GM12878 (cell line): ENCODE measurements around the gene ABHD11.

Source experiments
- ATF2 ChIP-seq: IDR thresholded peaks from 2 replicates; pipeline ENCODE4 v1.6.1; 2012; ENCODE audit warnings: low read length, inconsistent platforms
- BCLAF1 ChIP-seq: fragments of 450-650 bp; IDR thresholded peaks from 2 replicates; pipeline ENCODE4 v1.6.1; 2017; ENCODE audit warnings: antibody characterized with exemption, mild to moderate bottlenecking, moderate library complexity
- BRCA1 ChIP-seq: IDR thresholded peaks from 2 replicates; pipeline ENCODE4 v1.6.1; 2011; ENCODE audit warnings: low read depth, low read length, improper control_type of control experiment
- CTCF ChIP-seq, 3 experiments: IDR thresholded peaks in 2 of 3; conservative IDR thresholded peaks in 1 of 3; 2 replicates each; pipeline ENCODE4 v1.5.1; 2011; ENCODE audit warnings: low read depth in 3 of 3, low read length in 3 of 3, mild to moderate bottlenecking in 3 of 3, control low read depth in 2 of 3, moderate library complexity in 2 of 3, inconsistent platforms in 1 of 3, mixed read lengths in 1 of 3; ENCODE audit not compliant: control insufficient read depth in 2 of 3, insufficient read depth in 1 of 3; ENCODE audit errors: extremely low read depth in 1 of 3
- EZH2 ChIP-seq: IDR thresholded peaks from 2 replicates; pipeline ENCODE4 v1.6.1; 2012; ENCODE audit warnings: low read depth, mild to moderate bottlenecking, control low read depth, inconsistent platforms, low read length, borderline replicate concordance; ENCODE audit not compliant: control insufficient read depth
- FOS ChIP-seq: IDR thresholded peaks from 3 replicates; pipeline ENCODE4 v1.6.1; 2011; ENCODE audit warnings: borderline replicate concordance; ENCODE audit not compliant: insufficient read length; ENCODE audit errors: extremely low read depth
- MXI1 ChIP-seq: fragments of 150-350 bp; IDR thresholded peaks from 2 replicates; pipeline ENCODE4 v1.6.1; 2011; ENCODE audit warnings: low read depth, mild to moderate bottlenecking, inconsistent platforms, low read length, improper control_type of control experiment
- POLR2A ChIP-seq: IDR thresholded peaks from 2 replicates; pipeline ENCODE4 v1.6.1; 2011; ENCODE audit warnings: low read depth, mild to moderate bottlenecking, low read length
- RFX5 ChIP-seq: IDR thresholded peaks from 2 replicates; pipeline ENCODE4 v1.6.1; 2011; ENCODE audit warnings: low read depth, low read length, improper control_type of control experiment
- TCF3 ChIP-seq: IDR thresholded peaks from 2 replicates; pipeline ENCODE4 v1.6.1; 2012; ENCODE audit warnings: low read depth, mild to moderate bottlenecking, low read length, borderline replicate concordance; ENCODE audit not compliant: insufficient read depth
- ZNF24 ChIP-seq: fragments of 450-650 bp; IDR thresholded peaks from 2 replicates; pipeline ENCODE4 v1.6.1; 2017; ENCODE audit warnings: antibody characterized with exemption, mild to moderate bottlenecking

- TF ChIP-seq POLR2A (peak; percentile 14; the same call in 1 of the 2 replicates), FOS (no peak), MXI1 (no peak), BCLAF1 (no peak), EZH2 (no peak), ATF2 (no peak), ZNF24 (no peak), CTCF (IDR thresholded peaks at IDR 0.05 in 2 of 3, conservative IDR thresholded peaks at IDR 0.05 in 1 of 3; ENCODE audit: control insufficient read depth in 2 of 3, extremely low read depth in 1 of 3, insufficient read depth in 1 of 3, low read depth in 3 of 3, low read length in 3 of 3) (no peak), BRCA1 (no peak), RFX5 (no peak), TCF3 (no peak)
These were observed 37.9 kb downstream of the ABHD11 start for GRCh38 chr7:73700581-73701134.
